Mesendoderm (in vitro differentiated cells): ENCODE measurements around the gene C7orf33.

Source experiments
- DNase-seq: peaks from one replicate; pipeline ENCODE4 v3.0.0; 2013
- H2AK5ac ChIP-seq: 2 replicates; pipeline ENCODE4 v1.6.1; 2013; ENCODE audit warnings: low read length, inconsistent platforms
- H2BK120ac ChIP-seq: 2 replicates; pipeline ENCODE4 v1.6.1; 2013; ENCODE audit warnings: low read depth, mild to moderate bottlenecking, low read length, moderate library complexity, mixed read lengths
- H2BK15ac ChIP-seq: replicated peaks from 2 replicates; pipeline ENCODE4 v1.6.1; 2013; ENCODE audit warnings: low read depth, mild to moderate bottlenecking, moderate library complexity
- H2BK5ac ChIP-seq: 2 replicates; pipeline ENCODE4 v1.6.1; 2013; ENCODE audit warnings: low read length, inconsistent platforms
- H3K18ac ChIP-seq: 2 replicates; pipeline ENCODE4 v1.6.1; 2013; ENCODE audit warnings: mild to moderate bottlenecking, low read length, mixed read lengths
- H3K23ac ChIP-seq: one replicate; pipeline ENCODE4 v1.6.1; 2013; ENCODE audit warnings: low read length
- H3K27ac ChIP-seq: 2 replicates; pipeline ENCODE4 v1.5.1; 2013; ENCODE audit warnings: low read depth, mild to moderate bottlenecking, inconsistent platforms, low read length, moderate library complexity
- H3K27me3 ChIP-seq: 2 replicates; pipeline ENCODE4 v1.6.1; 2013; ENCODE audit warnings: low read length, control low read depth, mild to moderate bottlenecking, inconsistent platforms; ENCODE audit not compliant: insufficient read depth, poor library complexity
- H3K36me3 ChIP-seq: 2 replicates; pipeline ENCODE4 v1.6.1; 2013; ENCODE audit warnings: low read length, inconsistent platforms; ENCODE audit not compliant: control insufficient read depth, insufficient read depth
- H3K4ac ChIP-seq: one replicate; pipeline ENCODE4 v1.6.1; 2013; ENCODE audit warnings: low read depth, mild to moderate bottlenecking, low read length, moderate library complexity
- H3K4me1 ChIP-seq: 2 replicates; pipeline ENCODE4 v1.6.1; 2013; ENCODE audit warnings: low read depth, low read length, inconsistent platforms; ENCODE audit not compliant: control insufficient read depth
- H3K4me2 ChIP-seq: 2 replicates; pipeline ENCODE4 v1.6.1; 2013; ENCODE audit warnings: low read length
- H3K4me3 ChIP-seq: 2 replicates; pipeline ENCODE4 v1.5.1; 2013; ENCODE audit warnings: mild to moderate bottlenecking, low read length
- H3K56ac ChIP-seq: one replicate; pipeline ENCODE4 v1.6.1; 2013; ENCODE audit warnings: low read length
- H3K79me1 ChIP-seq: 2 replicates; pipeline ENCODE4 v1.6.1; 2013; ENCODE audit warnings: low read length, inconsistent platforms
- H3K79me2 ChIP-seq: 2 replicates; pipeline ENCODE4 v1.6.1; 2013; ENCODE audit warnings: mild to moderate bottlenecking, low read length; ENCODE audit not compliant: control insufficient read depth, insufficient read depth
- H3K9ac ChIP-seq: 2 replicates; pipeline ENCODE4 v1.6.1; 2013; ENCODE audit warnings: low read length, inconsistent platforms
- H4K5ac ChIP-seq: one replicate; pipeline ENCODE4 v1.6.1; 2013; ENCODE audit warnings: low read length
- H4K8ac ChIP-seq: one replicate; pipeline ENCODE4 v1.6.1; 2013; ENCODE audit warnings: low read depth, mild to moderate bottlenecking, control low read depth, low read length, moderate library complexity
- WGBS: extraction: QIAGEN DNeasy Blood & Tissue Kit; methylation state at CpG from one replicate; pipeline ENCODE4 v1.1.7; 2013; ENCODE audit warnings: low lambda C conversion rate, missing lambda C conversion rate; ENCODE audit not compliant: insufficient coverage; ENCODE audit errors: extremely low coverage; 5-methylcytosine and 5-hydroxymethylcytosine counted together

Gene C7orf33

DNA sequence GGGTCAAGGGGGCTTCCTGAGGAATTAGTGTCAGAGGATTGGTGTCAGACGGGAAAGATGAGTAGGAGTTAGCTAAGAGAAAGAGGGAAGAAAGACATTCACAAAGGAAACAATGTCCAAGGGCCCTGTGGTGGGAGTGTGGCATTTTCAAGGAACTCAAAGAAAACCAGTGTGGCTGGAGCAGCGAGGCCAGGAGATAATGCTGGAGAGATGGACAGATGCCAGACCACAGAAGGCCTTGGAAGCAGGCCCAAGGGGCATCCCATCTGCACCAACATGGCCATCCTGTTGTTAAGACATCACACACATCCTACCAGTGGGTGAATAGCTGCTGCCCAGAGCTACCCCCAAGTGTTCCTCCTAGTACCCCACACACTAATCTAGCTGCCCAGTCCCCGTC, 72.1 kb downstream of the C7orf33 start:
- Histone ChIP-seq H2BK120ac (no peak overlapping the region), H4K8ac (no peak overlapping the region), H3K27me3 (no peaks in the 10 kb centered on the region), H2BK5ac (no peak overlapping the region), H3K23ac (no peak overlapping the region), H3K4ac (no peak overlapping the region), H2AK5ac (no peak overlapping the region), H3K4me3 (no peak overlapping the region), H3K27ac (no peak overlapping the region), H3K79me1 (no peaks in the 10 kb centered on the region), H3K18ac (no peak overlapping the region), H3K56ac (no peak overlapping the region), H3K36me3 (no peaks in the 10 kb centered on the region), H3K4me2 (no peak overlapping the region), H3K4me1 (no peaks in the 10 kb centered on the region), H3K9ac (no peak overlapping the region), H2BK15ac (no peak overlapping the region), H4K5ac (no peak overlapping the region), H3K79me2 (no peaks in the 10 kb centered on the region)
- DNase-seq = no peak
- no CpG with 5 or more reads among the region's 3 CpGs for WGBS

DNA sequence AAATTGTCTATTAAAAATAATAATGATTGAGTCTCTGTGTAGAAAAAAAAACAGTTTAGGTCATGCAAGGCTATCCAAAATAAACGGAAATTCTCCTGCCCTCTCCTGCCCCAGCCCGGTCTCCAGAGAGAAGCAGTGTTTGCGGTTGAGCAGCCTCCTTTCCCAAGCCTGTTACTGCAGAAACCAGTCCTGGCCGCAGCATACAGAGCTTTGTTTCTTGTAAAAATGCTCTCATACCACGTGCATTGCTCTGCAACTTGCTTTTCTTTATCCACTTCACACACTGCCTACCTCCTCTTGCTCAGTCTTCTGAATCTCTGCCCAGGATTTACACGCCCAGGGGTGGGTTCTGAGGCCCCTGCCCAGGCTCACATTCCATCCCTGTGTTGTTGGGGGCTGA, 73.8 kb downstream of the C7orf33 start:
- H3K4me1 ChIP-seq = no peaks in the 10 kb centered on the region
- no peak for DNase-seq
- no peak overlapping the region for H4K8ac ChIP-seq
- no peak overlapping the region for H3K56ac ChIP-seq
- H3K23ac ChIP-seq = no peak overlapping the region
- H2BK5ac ChIP-seq = no peak overlapping the region
- H3K27ac ChIP-seq = no peak overlapping the region
- H2AK5ac ChIP-seq = no peak overlapping the region
- no peaks in the 10 kb centered on the region for H3K79me1 ChIP-seq
- no peaks in the 10 kb centered on the region for H3K79me2 ChIP-seq
- no peaks in the 10 kb centered on the region for H3K36me3 ChIP-seq
- no peak overlapping the region for H3K4me3 ChIP-seq
- WGBS = no CpG with 5 or more reads among the region's 6 CpGs
- no peak overlapping the region for H4K5ac ChIP-seq
- no peak overlapping the region for H3K9ac ChIP-seq
- H3K4ac ChIP-seq = no peak overlapping the region
- no peak overlapping the region for H3K4me2 ChIP-seq
- no peaks in the 10 kb centered on the region for H3K27me3 ChIP-seq
- H2BK120ac ChIP-seq = no peak overlapping the region
- H2BK15ac ChIP-seq = no peak overlapping the region
- H3K18ac ChIP-seq = no peak overlapping the region

DNA sequence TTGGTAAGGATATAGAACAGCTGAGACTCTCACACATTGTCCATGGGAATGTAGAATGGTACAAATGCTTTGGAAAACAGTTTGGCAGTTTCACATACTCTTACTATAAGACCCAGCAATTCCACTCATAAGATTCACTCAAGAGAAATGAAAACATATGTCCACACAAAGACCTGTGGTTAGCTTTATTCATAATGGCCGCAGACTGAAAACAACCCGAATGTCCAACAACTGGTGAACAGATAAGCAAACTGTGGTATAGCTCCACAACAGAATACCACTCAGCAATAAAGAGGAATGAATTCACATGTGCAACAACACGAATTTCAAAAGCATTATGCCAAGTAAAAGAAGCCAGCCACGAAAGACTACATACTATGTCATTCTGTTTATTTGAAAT, 74.7 kb downstream of the C7orf33 start:
- Histone ChIP-seq H2BK120ac (no peak overlapping the region), H3K27me3 (no peaks in the 10 kb centered on the region), H3K23ac (no peak overlapping the region), H2BK5ac (no peak overlapping the region), H3K56ac (no peak overlapping the region), H3K79me1 (no peaks in the 10 kb centered on the region), H3K4me1 (no peaks in the 10 kb centered on the region), H3K27ac (no peak overlapping the region), H3K36me3 (no peaks in the 10 kb centered on the region), H3K4ac (no peak overlapping the region), H3K4me3 (no peak overlapping the region), H4K5ac (no peak overlapping the region), H3K4me2 (no peak overlapping the region), H3K9ac (no peak overlapping the region), H2BK15ac (no peak overlapping the region), H3K79me2 (no peaks in the 10 kb centered on the region), H3K18ac (no peak overlapping the region), H2AK5ac (no peak overlapping the region), H4K8ac (no peak overlapping the region)
- DNase-seq = no peak
- WGBS = no CpG with 5 or more reads among the region's 4 CpGs
